ENCODE measurements around the gene ARHGEF33. TPM values are rescaled to one million over a fixed set of nuclear protein-coding genes. Genes with fewer than 3 reads are reported as not detected.

ARHGEF33 gene
- total RNA-seq, 2 donors from 2014 or later, result 0.96 to 2.2 TPM

DNA sequence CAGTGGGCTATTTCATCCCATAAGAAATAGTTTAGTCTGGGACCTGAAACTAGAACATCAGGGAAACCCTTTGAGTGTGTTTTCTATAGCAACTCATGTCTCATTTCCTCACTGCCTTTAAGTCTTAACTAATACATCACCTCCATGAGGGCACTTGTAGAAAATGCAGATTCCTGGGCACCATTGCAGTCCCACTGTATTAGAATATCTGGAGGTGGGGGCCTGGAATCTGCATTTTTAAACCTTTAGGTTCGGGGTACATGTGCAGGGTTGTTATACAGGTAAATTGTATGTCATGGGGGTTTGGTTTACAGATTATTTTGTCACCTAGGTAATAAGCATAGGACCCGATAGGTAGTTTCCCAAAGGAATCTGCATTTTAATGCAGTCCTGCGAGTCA, 87.4 kb downstream of the ARHGEF33 start:
- no peak for DNase-seq (ENCODE audit: low spot score)
- Histone ChIP-seq H3K27ac (no peak overlapping the region), H3K27me3 (replicated peaks; ENCODE audit: insufficient read depth) (no peaks in the 10 kb centered on the region), H3K4me3 (no peak overlapping the region), H3K4me1 (replicated peaks) (no peaks in the 10 kb centered on the region), H3K9me3 (no peaks in the 10 kb centered on the region), H3K36me3 (no peaks in the 10 kb centered on the region)
- 96% methylated on average over 3 of the region's 3 CpGs for WGBS
- TF ChIP-seq POLR2AphosphoS5 (IDR thresholded peaks at IDR 0.05) (no peak), POLR2A (IDR thresholded peaks at IDR 0.05) (no peak)
- TF ChIP-seq, protein P1, sequence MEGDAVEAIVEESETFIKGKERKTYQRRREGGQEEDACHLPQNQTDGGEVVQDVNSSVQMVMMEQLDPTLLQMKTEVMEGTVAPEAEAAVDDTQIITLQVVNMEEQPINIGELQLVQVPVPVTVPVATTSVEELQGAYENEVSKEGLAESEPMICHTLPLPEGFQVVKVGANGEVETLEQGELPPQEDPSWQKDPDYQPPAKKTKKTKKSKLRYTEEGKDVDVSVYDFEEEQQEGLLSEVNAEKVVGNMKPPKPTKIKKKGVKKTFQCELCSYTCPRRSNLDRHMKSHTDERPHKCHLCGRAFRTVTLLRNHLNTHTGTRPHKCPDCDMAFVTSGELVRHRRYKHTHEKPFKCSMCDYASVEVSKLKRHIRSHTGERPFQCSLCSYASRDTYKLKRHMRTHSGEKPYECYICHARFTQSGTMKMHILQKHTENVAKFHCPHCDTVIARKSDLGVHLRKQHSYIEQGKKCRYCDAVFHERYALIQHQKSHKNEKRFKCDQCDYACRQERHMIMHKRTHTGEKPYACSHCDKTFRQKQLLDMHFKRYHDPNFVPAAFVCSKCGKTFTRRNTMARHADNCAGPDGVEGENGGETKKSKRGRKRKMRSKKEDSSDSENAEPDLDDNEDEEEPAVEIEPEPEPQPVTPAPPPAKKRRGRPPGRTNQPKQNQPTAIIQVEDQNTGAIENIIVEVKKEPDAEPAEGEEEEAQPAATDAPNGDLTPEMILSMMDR (IDR thresholded peaks at IDR 0.05), result no peak
- intact Hi-C loops (cut with DNase I), result no loop called here

DNA sequence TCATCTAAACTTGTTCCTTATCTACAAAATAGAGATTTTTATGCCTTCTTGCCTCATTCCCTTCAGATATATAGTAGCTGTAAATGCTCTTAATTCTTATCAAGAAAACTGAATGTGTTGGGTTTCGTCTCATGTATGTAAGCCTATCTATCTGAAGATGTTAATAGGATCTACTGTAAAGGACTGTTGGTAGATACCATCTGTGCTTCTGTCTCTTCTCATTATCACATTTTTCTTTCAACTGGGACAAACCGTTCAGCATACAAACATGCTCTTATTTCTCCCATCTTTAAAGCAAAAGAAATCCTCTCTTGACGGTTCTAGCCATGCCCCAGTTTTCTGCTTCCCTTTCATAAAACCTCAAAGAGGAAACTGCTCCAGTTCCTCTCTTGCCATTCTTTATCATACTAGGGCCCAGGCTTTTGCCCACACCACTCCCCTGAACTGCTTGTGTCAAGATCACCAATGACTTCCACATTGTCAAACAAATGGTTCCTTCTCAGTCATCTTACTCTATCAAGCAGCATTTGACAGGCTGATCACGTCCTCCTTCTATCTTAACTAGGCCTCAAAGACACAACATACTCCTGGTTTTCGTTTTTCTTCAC, 88.7 kb downstream of the ARHGEF33 start:
- intact Hi-C loops (cut with DNase I), result no loop called here
- Histone ChIP-seq H3K27ac (no peak overlapping the region), H3K4me3 (no peak overlapping the region), H3K4me1 (replicated peaks) (no peaks in the 10 kb centered on the region), H3K27me3 (replicated peaks; ENCODE audit: insufficient read depth) (no peaks in the 10 kb centered on the region), H3K9me3 (no peaks in the 10 kb centered on the region), H3K36me3 (no peaks in the 10 kb centered on the region)
- no peak for DNase-seq (ENCODE audit: low spot score)
- no peak for TF ChIP-seq POLR2AphosphoS5 (IDR thresholded peaks at IDR 0.05)
- TF ChIP-seq POLR2A (IDR thresholded peaks at IDR 0.05), result no peak
- TF ChIP-seq, protein P1 (IDR thresholded peaks at IDR 0.05), result no peak
- WGBS, result 72% methylated on average over 5 of the region's 5 CpGs

DNA sequence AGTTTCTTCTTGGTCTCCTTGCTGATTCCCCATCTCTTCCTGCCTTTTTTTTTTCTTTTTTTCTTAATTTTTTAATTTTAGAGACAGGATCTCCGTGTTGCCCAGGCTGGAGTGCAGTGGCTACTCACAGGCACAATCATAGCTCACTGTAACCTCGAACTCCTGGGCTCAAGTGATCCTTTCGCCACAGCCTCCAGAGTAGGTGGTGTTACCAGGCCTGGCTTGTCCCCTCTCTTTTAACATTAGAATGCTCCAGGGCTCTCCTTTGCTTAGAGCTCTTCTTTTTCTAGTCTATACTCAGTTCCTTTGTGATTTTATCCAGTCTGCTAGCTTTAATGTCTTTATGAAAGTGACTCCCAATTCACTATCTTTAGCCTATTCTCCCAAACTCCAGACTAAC, 89.2 kb downstream of the ARHGEF33 start:
- DNase-seq (ENCODE audit: low spot score), result no peak

DNA sequence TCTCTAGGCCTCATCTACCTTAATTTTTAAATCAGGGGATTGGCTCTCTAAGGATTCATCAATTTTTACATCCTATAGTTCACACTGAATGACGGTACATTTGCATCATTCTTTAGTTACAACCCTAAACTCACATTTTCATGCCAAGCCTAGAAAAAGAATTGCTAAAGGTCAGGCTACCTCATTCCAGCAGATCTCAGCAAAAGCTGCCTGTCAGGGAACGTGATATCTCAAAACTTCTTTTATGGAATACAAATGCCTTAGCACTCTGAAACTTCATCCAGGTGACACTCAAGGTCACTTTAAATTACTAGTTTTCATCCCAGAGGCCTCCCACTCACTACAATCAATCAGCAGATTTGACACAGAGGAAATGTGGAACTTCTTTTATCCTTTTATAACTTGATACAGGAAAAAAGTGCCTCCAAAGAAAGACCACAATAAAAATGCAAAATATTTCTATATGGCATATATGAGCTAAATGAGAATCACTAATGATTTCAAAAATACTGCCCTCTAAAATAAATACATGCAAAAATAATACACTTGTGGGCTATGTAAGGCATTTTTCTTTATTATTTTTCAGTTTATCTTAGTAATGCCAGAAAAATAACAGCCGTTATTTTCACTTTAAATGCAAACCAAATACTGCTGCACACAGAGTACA, 91.5 kb downstream of the ARHGEF33 start:
- DNase-seq (ENCODE audit: low spot score), result no peak
- TF ChIP-seq POLR2A (IDR thresholded peaks at IDR 0.05) (no peak), POLR2AphosphoS5 (IDR thresholded peaks at IDR 0.05) (no peak)
- TF ChIP-seq, protein P1 (IDR thresholded peaks at IDR 0.05), result no peak
- Histone ChIP-seq H3K36me3 (no peaks in the 10 kb centered on the region), H3K4me3 (no peak overlapping the region), H3K9me3 (no peaks in the 10 kb centered on the region), H3K4me1 (replicated peaks) (no peaks in the 10 kb centered on the region), H3K27me3 (replicated peaks; ENCODE audit: insufficient read depth) (no peaks in the 10 kb centered on the region), H3K27ac (no peak overlapping the region)
- WGBS, result 93% methylated on average over 3 of the region's 3 CpGs
- intact Hi-C loops (cut with DNase I), result no loop called here

More for the DNA sequence above, 89.2 kb downstream of the ARHGEF33 start:
- Histone ChIP-seq H3K4me3 (no peak overlapping the region), H3K27me3 (replicated peaks; ENCODE audit: insufficient read depth) (no peaks in the 10 kb centered on the region), H3K36me3 (no peaks in the 10 kb centered on the region), H3K9me3 (no peaks in the 10 kb centered on the region), H3K4me1 (replicated peaks) (no peaks in the 10 kb centered on the region), H3K27ac (no peak overlapping the region)
- intact Hi-C loops (cut with DNase I), result no loop called here
- 92% methylated on average over 3 of the region's 3 CpGs for WGBS
- TF ChIP-seq POLR2AphosphoS5 (IDR thresholded peaks at IDR 0.05), result no peak
- no peak for TF ChIP-seq POLR2A (IDR thresholded peaks at IDR 0.05)
- TF ChIP-seq, protein P1 (IDR thresholded peaks at IDR 0.05), result no peak

Measured in prostate gland (tissue), 2 donors.